ENCODE measurements around the gene SCAND1.
"Not testable (repeated sequence)": the region's sequence is repeated elsewhere in the genome, so short reads cannot be mapped to it uniquely, and the experiment has no call there.

Gene SCAND1

DNA sequence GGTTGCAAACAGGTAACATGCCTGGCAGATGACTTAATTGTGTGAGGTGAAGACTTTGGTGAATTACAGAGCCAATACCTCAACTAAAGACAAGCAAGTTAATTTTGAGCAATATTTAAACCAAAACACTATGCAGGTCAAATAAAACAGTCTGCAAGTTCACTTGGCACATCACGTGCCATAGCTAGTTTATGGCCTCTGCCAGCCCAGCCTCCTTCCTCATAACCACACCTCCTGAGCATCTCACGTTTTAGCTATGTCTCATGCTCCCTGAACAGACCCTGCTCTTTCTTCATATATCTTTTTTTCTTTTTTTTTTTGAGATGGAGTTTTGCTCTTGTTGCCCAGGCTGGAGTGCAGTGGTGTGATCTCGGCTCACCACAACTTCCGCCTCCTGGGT is 9.6 kb upstream of the SCAND1 start:
- FAIRE-seq (no peak), DNase-seq (ENCODE audit: insufficient read length, low spot score) (no peak)

DNA sequence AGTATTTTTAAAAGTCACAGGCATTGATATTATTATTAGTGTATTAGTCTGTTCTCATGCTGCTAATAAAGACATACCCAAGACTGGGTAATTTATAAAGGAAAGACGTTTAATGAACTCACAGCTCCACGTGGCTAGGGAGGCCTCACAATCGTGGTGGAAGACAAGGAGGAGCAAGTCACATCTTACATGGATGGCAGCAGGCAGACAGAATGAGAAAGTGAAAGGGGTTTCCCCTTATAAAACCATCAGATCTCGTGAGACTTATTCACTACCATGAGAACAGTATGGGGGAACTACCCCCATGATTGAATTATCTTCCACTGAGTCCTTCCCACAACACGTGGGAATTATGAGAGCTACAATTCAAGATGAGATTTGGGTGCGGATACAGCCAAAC is 5.0 kb upstream of the SCAND1 start:
- not testable (repeated sequence) for DNase-seq (ENCODE audit: insufficient read length, low spot score); FAIRE-seq

DNA sequence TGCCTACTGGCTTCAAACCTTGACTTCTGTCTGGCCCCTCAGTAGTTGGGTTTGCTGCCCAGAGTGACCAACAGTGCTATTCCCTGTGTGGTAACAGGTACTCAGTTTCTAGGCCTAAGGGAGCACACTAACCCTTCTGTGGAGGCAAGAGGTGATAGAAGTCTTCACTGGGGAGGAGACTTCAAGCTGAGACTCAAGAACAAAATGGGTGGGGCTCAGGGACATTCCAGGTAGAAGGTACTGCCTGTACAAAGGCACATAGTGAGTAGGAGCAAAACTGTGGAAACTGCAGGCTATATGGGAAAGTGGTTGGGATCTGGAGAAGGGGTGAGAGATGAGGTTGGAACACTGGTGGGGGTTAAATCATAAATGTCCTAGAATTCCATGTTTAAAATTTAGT is 2.3 kb upstream of the SCAND1 start:
- DNase-seq (ENCODE audit: insufficient read length, low spot score), result no peak
- FAIRE-seq, result no peak

DNA sequence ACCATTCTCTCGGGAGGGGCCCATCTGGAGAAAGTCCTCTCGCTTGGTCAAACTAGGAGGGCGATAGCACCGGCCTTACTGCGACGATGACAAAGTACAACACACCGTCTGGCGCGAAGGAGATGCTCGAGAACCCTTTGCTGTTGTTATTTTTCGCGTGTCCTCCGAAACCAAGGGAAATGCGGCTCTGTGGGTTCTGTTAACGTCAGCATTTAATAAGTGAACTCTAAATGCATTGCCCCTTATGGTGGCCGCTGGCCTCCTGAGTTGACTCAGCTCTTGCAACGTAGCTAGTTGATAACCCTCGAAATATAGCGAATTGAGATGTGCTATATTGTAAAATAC is 577 bp upstream of the SCAND1 start:
- no peak for DNase-seq (ENCODE audit: insufficient read length, low spot score)

DNA sequence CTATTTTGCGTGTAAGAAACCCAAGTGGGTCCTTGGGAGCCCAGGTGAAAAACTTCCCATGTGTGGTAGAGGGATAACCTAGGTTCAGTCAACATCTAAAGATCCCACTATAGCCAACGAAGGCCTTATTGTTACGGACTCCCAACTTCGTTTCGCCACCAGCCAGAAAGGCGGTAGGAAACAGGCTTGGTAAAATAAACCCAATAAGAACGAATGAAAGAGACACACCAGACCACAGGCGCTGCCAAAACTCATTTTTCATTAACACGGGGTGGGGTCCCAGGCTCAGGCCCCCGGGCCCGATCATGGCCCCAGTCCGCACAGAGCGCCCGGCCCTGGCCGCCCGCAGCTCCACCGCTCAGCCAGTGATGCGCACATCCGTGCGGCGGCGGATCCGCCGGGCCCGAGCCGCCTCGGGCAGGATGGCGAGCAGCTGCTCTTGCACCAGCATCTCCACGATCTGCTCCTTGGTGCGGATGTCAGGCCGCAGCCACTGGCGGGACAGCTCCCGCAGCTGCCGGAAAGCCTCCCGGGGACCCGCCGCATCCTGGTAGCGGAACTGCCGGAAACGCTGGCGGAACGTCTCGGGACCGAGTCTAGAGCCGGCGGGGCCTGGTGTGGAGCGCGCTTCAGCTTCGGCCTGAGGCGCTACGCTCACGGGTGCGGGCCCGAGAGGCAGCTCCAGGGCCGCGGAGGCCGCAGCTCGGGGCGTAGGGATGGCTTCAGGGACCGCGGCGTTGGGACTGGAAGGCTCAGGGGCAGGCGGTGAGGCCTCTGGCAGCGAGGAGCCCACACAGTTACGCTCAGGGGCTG is 709 bp downstream of the SCAND1 start:
- DNase-seq (ENCODE audit: insufficient read length, low spot score), result peak; percentile 36
- FAIRE-seq, result peak; percentile 64

More for the DNA sequence above, 577 bp upstream of the SCAND1 start:
- FAIRE-seq, result no peak

- peak; percentile 49 for FAIRE-seq
- DNase-seq (ENCODE audit: insufficient read length, low spot score), result no peak
Observed at GRCh38 chr20:35952480-35953386, 1.6 kb downstream of the SCAND1 start.

- DNase-seq (ENCODE audit: insufficient read length, low spot score); FAIRE-seq: not testable (repeated sequence)
Observed at GRCh38 chr20:35952080-35952479, 2.2 kb downstream of the SCAND1 start.

GRCh38 chr20:35950093-35950492 is 4.2 kb downstream of the SCAND1 start:
- DNase-seq (ENCODE audit: insufficient read length, low spot score) (no peak), FAIRE-seq (no peak)

DNA sequence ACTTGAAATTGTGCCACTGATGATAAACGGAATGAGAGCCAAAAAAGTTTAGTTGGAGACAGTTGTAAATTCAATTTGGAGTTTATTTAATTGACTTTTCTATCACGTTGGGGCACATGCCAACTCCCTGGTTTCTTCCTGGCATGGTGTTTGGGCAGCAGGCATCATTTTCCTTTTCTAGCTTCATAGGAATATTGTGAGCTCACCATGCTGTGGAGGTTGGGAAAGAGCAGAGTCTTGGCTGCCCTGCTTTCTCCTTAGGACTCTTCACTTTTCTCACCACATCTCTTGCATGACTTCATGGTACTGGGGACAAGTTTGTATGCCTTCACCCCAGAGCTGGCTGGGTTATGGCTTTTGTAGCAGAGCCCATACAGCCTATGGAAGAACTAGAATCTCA is 6.4 kb downstream of the SCAND1 start:
- DNase-seq (ENCODE audit: insufficient read length, low spot score) (no peak), FAIRE-seq (no peak)

- FAIRE-seq, result no peak
- DNase-seq (ENCODE audit: insufficient read length, low spot score), result no peak
Observed at GRCh38 chr20:35947489-35947888, 6.8 kb downstream of the SCAND1 start.

DNA sequence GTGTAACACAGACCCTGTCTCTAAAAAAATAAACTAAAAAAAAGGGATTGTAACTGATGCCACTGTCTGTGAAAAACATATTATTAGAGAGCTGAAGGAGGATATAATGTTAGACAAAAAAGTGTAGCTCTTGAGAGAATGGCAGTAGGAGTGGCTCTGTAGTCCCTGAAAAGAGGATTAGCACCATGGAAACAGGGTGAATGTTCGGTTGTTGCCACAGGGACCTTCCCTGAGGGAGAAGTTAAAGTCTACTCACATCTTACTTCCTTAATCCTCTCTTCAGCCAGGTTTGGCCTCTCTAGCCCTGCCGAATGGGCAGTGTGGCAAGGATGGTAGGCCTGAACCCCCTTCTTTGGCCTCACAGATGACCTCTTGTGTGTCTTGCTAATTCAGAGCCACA is 12.1 kb downstream of the SCAND1 start:
- DNase-seq (ENCODE audit: insufficient read length, low spot score) (no peak), FAIRE-seq (no peak)

DNA sequence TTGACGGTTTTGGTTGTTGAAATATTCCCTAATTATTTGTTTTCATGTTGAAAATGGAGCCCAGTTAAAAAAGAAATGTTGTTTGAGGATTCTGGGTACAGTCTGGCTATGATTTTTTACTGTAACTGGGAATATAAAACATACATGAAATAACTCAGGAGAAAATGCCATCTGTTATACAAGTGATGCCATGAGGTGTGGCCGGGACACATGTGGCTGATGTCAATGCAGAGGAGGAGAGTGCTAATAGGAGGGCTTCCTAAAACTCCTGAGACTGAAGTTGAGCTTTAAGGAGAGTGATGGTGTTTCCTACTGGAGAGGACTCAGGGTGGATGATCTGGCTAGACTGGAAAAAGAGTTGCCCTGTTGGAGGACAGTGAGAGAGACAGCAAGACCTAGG is 12.7 kb downstream of the SCAND1 start:
- no peak for FAIRE-seq
- DNase-seq (ENCODE audit: insufficient read length, low spot score), result no peak

GRCh38 chr20:35939264-35939663 is 15.0 kb downstream of the SCAND1 start:
- FAIRE-seq, result no peak

GRCh38 chr20:35934050-35934449 is 20.3 kb downstream of the SCAND1 start:
- no peak for FAIRE-seq
- DNase-seq (ENCODE audit: insufficient read length, low spot score), result no peak

More at GRCh38 chr20:35939264-35939663, 15.0 kb downstream of the SCAND1 start:
- no peak for DNase-seq (ENCODE audit: insufficient read length, low spot score)

DNA sequence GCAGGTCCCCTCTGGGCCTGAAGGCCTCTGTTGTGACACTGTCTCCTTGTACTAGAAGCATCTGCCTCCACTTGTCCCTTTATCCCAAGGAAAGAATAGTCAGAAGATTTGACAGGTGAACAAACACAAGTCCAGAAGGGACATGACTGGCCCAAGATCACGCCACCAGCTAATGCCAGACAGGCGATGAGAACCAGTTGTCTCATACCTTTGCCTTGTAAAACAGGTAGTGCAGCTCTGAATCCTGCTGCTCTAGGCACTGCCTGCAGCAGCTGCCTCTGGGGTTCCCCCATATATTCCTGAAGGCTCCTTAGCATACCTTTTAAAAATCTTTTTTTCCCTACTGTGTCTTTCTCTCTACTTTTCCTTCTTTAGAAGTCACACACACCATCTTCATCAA is 25.0 kb downstream of the SCAND1 start:
- FAIRE-seq (no peak), DNase-seq (ENCODE audit: insufficient read length, low spot score) (no peak)

GRCh38 chr20:35920523-35920922 is 33.8 kb downstream of the SCAND1 start:
- no peak for FAIRE-seq
- DNase-seq (ENCODE audit: insufficient read length, low spot score), result no peak

- DNase-seq (ENCODE audit: insufficient read length, low spot score), result no peak
- no peak for FAIRE-seq
Observed at GRCh38 chr20:35918021-35918420, 36.3 kb downstream of the SCAND1 start.

GRCh38 chr20:35917077-35917476 is 37.2 kb downstream of the SCAND1 start:
- FAIRE-seq, result no peak
- no peak for DNase-seq (ENCODE audit: insufficient read length, low spot score)

GRCh38 chr20:35912881-35913280 is 41.4 kb downstream of the SCAND1 start:
- DNase-seq (ENCODE audit: insufficient read length, low spot score) (no peak), FAIRE-seq (no peak)

GRCh38 chr20:35910254-35910653 is 44.0 kb downstream of the SCAND1 start:
- no peak for FAIRE-seq

DNA sequence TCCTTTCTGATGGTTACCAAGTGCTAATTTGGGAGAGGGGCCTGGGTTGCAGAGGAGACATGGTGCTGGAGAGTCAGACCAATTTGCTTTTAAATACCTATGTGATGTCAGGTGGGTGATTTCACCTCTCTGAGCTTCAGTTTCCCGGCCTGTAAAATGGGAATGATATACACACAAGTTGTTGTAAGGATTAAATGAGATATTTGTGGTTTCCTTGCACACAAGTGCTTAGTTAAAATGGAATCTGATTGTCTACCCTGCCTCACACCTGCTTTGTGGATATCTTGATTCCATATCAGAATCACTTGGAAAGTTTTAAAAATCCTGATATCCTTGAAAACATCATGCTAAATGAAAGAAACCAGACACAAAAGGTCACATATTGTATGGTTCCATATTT is 44.5 kb downstream of the SCAND1 start:
- no peak for FAIRE-seq
- DNase-seq (ENCODE audit: insufficient read length, low spot score), result no peak

More at GRCh38 chr20:35910254-35910653, 44.0 kb downstream of the SCAND1 start:
- DNase-seq (ENCODE audit: insufficient read length, low spot score), result no peak

- no peak for FAIRE-seq
- DNase-seq (ENCODE audit: insufficient read length, low spot score), result no peak
Observed at GRCh38 chr20:35909176-35909575, 45.1 kb downstream of the SCAND1 start.
